ENCODE data around the gene NAA20. TPM values are rescaled to one million over a fixed set of nuclear protein-coding genes. Genes with fewer than 3 reads are reported as not detected.

NAA20 gene
- total and polyA plus RNA-seq, 8 donors: 48.7 to 73.3 (median 65.6) TPM

GRCh38 chr20:19995220-19995863, 21.8 kb upstream of the NAA20 start:
- TF ChIP-seq, protein P1, sequence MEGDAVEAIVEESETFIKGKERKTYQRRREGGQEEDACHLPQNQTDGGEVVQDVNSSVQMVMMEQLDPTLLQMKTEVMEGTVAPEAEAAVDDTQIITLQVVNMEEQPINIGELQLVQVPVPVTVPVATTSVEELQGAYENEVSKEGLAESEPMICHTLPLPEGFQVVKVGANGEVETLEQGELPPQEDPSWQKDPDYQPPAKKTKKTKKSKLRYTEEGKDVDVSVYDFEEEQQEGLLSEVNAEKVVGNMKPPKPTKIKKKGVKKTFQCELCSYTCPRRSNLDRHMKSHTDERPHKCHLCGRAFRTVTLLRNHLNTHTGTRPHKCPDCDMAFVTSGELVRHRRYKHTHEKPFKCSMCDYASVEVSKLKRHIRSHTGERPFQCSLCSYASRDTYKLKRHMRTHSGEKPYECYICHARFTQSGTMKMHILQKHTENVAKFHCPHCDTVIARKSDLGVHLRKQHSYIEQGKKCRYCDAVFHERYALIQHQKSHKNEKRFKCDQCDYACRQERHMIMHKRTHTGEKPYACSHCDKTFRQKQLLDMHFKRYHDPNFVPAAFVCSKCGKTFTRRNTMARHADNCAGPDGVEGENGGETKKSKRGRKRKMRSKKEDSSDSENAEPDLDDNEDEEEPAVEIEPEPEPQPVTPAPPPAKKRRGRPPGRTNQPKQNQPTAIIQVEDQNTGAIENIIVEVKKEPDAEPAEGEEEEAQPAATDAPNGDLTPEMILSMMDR (IDR thresholded peaks at IDR 0.05): peak; percentile 57 to 72

DNA sequence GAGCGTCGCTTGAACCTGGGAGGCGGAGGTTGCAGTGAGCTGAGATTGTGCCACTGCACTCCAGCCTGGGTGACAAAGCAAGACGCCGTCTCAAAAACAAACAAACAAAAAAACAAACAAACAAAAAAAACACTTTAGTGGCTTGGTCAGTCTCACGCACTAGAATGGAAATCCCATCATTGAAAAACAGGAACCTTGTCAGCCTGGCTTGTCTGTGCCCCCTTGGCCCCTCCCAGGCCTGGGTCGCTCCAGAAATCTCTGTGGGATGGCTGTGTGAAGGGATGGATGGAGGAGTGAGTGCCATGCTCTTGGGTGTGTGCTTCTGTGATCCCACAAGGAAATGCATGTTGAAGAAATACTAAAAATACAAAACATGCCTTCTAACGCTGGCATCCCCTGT, 20.9 kb upstream of the NAA20 start:
- H3K4me1 ChIP-seq: peaks cover 22 to 90% of the 10 kb centered on the region in 2 donors
- no peak for DNase-seq
- no peaks in the 10 kb centered on the region for H3K27me3 ChIP-seq
- no peaks in the 10 kb centered on the region for H3K9me3 ChIP-seq
- no peak for ATAC-seq
- H3K36me3 ChIP-seq: peaks cover 0 to 76% of the 10 kb centered on the region in 2 donors
- no peak overlapping the region for H3K4me3 ChIP-seq
- TF ChIP-seq, protein P1 (IDR thresholded peaks at IDR 0.05): no peak
- peak overlapping the region in 1 of 2 donors; percentile 2 for H3K27ac ChIP-seq
- intact Hi-C loops (cut with DNase I): loop anchor here (10.0 kb wide), 2 partner anchors 91 to 211 kb away; no protein-coding TSS in a partner anchor

More at GRCh38 chr20:19995220-19995863, 21.8 kb upstream of the NAA20 start:
- no peak overlapping the region for H3K4me3 ChIP-seq
- intact Hi-C loops (cut with DNase I): loop anchor here (10.0 kb wide), 2 partner anchors 91 to 211 kb away; no protein-coding TSS in a partner anchor
- no peaks in the 10 kb centered on the region for H3K27me3 ChIP-seq
- peaks cover 0 to 76% of the 10 kb centered on the region in 2 donors for H3K36me3 ChIP-seq
- ATAC-seq (peak; percentile 70), DNase-seq (peak in 2 of 4 donors; percentile 56 to 71)
- peaks cover 25 to 91% of the 10 kb centered on the region in 2 donors for H3K4me1 ChIP-seq
- no peaks in the 10 kb centered on the region for H3K9me3 ChIP-seq
- H3K27ac ChIP-seq: peak overlapping the region in 1 of 2 donors; percentile 25

- peak overlapping the region in 1 of 2 donors; percentile 2 for H3K27ac ChIP-seq
- intact Hi-C loops (cut with DNase I): loop anchor here (10.0 kb wide), 2 partner anchors 92 to 212 kb away; no protein-coding TSS in a partner anchor
- no peaks in the 10 kb centered on the region for H3K9me3 ChIP-seq
- DNase-seq (peak in 2 of 4 donors; percentile 46 to 80), ATAC-seq (no peak)
- no peak overlapping the region for H3K4me3 ChIP-seq
- TF ChIP-seq, protein P1 (IDR thresholded peaks at IDR 0.05): no peak
- H3K36me3 ChIP-seq: peaks cover 0 to 77% of the 10 kb centered on the region in 2 donors
- H3K27me3 ChIP-seq: no peaks in the 10 kb centered on the region
- H3K4me1 ChIP-seq: peaks cover 20 to 89% of the 10 kb centered on the region in 2 donors
These were observed 20.2 kb upstream of the NAA20 start for GRCh38 chr20:19996917-19997316.

- Histone ChIP-seq H3K9me3 (no peaks in the 10 kb centered on the region), H3K4me1 (peaks cover 27 to 89% of the 10 kb centered on the region in 2 donors), H3K4me3 (no peak overlapping the region), H3K36me3 (peaks cover 0 to 70% of the 10 kb centered on the region in 2 donors), H3K27me3 (no peaks in the 10 kb centered on the region), H3K27ac (no peak overlapping the region)
- intact Hi-C loops (cut with DNase I): loop anchor here (10.0 kb wide), 2 partner anchors 94 to 214 kb away; no protein-coding TSS in a partner anchor
- no peak for ATAC-seq
- TF ChIP-seq, protein P1 (IDR thresholded peaks at IDR 0.05): no peak
- DNase-seq: no peak
These were observed 18.0 kb upstream of the NAA20 start for GRCh38 chr20:19998990-19999705.
